Upper lobe of left lung (tissue), 6 donors: ENCODE results near the gene MRPL37. TPM values are rescaled to one million over a fixed set of nuclear protein-coding genes. Genes with fewer than 3 reads are reported as not detected.

Source experiments
- ATAC-seq, 2 donors: fragments of 200-7000 bp; cut with Tn5 transposase; one replicate each; pipeline ENCODE4 v1.9.1; 2022; ENCODE audit warnings: mild to moderate bottlenecking in 2 of 2, moderate library complexity in 2 of 2; ENCODE audit not compliant: low FRiP score in 2 of 2
- DNase-seq, 2 donors: peaks; one replicate each; pipeline ENCODE4 v3.0.0-alpha.2; 2019 to 2020
- H3K27ac ChIP-seq, 4 donors: fragments of 200-600 bp; sonication (generic); one replicate each; pipeline ENCODE4 v1.5.1; 2016 to 2019
- H3K27me3 ChIP-seq, 4 donors: fragments of 200-600 bp; sonication (generic); one replicate each; pipeline ENCODE4 v1.5.1; 2017 to 2019
- H3K36me3 ChIP-seq, 4 donors: fragments of 200-600 bp; sonication (generic); one replicate each; pipeline ENCODE4 v1.5.1; 2016 to 2019
- H3K4me1 ChIP-seq, 4 donors: fragments of 200-600 bp; sonication (generic); one replicate each; pipeline ENCODE4 v1.5.1; 2018 to 2019
- H3K4me3 ChIP-seq, 4 donors: fragments of 200-600 bp; sonication (generic); one replicate each; pipeline ENCODE4 v1.5.1; 2017 to 2019; ENCODE audit warnings: mild to moderate bottlenecking in 2 of 4, moderate library complexity in 1 of 4
- H3K9me3 ChIP-seq, 4 donors: fragments of 200-600 bp; sonication (generic); one replicate each; pipeline ENCODE4 v1.5.1; 2018 to 2019
- EP300 ChIP-seq, 4 donors: sonication (generic); formaldehyde crosslinking; IDR thresholded peaks; one replicate each; pipeline ENCODE4 v1.5.1; 2017; ENCODE audit warnings: antibody characterized with exemption in 4 of 4, control low read depth in 2 of 4
- POLR2A ChIP-seq, 4 donors: fragments of 450-650 bp; IDR thresholded peaks; one replicate each; pipeline ENCODE4 v1.5.1; 2016 to 2017; ENCODE audit warnings: antibody characterized with exemption in 4 of 4, mild to moderate bottlenecking in 2 of 4
- POLR2AphosphoS5 ChIP-seq, 2 donors: sonication (generic); formaldehyde crosslinking; IDR thresholded peaks; one replicate each; pipeline ENCODE4 v1.5.1; 2017; ENCODE audit warnings: antibody characterized with exemption in 2 of 2
- WGBS, 2 donors: methylation state at CpG; one replicate each; pipeline ENCODE4 v1.1.5; 2017 to 2018; 5-methylcytosine and 5-hydroxymethylcytosine counted together
- total RNA-seq, 6 donors: library from RNA; depleted of rRNA in 4 of 6; stranded (reverse); fragments of >200 nt in 4 of 6; gene quantifications; one replicate each; pipeline versions ENCODE4 v1.1.0 to v1.2.1, GENCODE V29; 2016 to 2021
- TF ChIP-seq, protein P1 (sequence below), 6 experiments: fragments of 450-650 bp in 4 of 6; fragments of 200-600 bp in 2 of 6; sonication (generic) in 2 of 6; IDR thresholded peaks; one replicate each; pipeline ENCODE4 v1.5.1; 2016 to 2019; ENCODE audit warnings: antibody characterized with exemption in 6 of 6
- donor health status: DM: no; HTN: no; CAD: no; lungs with moderate emphysema.
- donor health status: DM: no; HTN: yes; CAD: no; lungs with severe emphysema.

MRPL37 gene
- total RNA-seq, 6 donors from 2014 or later, result 33.2 to 58.2 (median 47.0) TPM

DNA sequence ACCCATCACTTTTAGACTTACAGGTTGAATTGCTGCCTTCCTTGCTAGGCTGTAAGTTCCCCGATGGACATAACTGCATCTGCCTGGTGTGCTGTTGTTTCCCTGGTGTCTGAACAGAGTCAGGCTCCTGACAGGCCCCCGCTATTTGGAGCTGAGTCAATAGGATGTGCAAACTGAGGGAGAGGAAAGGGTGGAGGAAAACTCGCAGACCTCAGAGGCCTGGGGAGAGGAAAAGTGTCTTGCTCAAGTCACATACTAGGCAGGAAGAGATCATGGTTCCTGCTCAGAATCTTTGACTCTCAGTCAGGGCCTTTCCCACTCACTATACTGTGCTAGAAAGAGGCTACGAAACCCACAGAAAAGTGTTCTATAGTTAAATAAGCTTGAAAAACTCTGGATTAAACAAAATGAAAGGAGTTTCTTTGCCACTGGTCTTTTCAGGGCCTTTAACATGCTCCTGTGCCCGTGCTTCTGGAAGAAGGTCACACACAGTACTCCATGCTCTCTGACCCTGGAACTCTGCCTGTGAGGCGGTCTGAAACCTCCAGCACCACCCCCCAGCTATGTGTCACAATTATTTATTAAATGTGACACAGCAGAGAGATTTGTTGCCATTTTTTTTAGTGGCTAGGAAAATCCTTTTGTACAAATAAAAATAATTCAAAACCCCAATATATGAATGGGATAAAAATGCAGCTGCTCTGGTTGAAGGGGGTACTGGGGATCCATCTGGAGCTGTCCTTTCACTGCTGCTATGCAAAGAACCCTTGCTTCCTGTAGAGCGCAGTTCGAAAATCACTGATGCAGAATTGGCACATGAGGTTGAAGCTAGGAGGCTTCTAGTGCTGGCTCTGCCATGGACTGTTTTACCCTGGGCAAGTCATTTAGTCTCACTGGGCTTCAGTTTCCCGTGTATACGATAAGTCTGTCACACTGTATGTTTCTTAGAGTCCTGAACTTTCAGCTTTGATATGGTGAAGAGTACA is 27.1 kb upstream of the MRPL37 start:
- Histone ChIP-seq H3K27ac (no peak overlapping the region), H3K4me3 (no peak overlapping the region), H3K36me3 (no peaks in the 10 kb centered on the region), H3K4me1 (no peaks in the 10 kb centered on the region), H3K27me3 (no peaks in the 10 kb centered on the region), H3K9me3 (no peaks in the 10 kb centered on the region)
- ATAC-seq, result no peak
- TF ChIP-seq, protein P1, sequence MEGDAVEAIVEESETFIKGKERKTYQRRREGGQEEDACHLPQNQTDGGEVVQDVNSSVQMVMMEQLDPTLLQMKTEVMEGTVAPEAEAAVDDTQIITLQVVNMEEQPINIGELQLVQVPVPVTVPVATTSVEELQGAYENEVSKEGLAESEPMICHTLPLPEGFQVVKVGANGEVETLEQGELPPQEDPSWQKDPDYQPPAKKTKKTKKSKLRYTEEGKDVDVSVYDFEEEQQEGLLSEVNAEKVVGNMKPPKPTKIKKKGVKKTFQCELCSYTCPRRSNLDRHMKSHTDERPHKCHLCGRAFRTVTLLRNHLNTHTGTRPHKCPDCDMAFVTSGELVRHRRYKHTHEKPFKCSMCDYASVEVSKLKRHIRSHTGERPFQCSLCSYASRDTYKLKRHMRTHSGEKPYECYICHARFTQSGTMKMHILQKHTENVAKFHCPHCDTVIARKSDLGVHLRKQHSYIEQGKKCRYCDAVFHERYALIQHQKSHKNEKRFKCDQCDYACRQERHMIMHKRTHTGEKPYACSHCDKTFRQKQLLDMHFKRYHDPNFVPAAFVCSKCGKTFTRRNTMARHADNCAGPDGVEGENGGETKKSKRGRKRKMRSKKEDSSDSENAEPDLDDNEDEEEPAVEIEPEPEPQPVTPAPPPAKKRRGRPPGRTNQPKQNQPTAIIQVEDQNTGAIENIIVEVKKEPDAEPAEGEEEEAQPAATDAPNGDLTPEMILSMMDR (IDR thresholded peaks at IDR 0.05), result no peak
- 73 to 76% methylated on average over 10 of the region's 10 CpGs for WGBS, 2 donors
- no peak for DNase-seq

GRCh38 chr1:54173681-54174080 is 26.3 kb upstream of the MRPL37 start:
- ATAC-seq, result no peak

DNA sequence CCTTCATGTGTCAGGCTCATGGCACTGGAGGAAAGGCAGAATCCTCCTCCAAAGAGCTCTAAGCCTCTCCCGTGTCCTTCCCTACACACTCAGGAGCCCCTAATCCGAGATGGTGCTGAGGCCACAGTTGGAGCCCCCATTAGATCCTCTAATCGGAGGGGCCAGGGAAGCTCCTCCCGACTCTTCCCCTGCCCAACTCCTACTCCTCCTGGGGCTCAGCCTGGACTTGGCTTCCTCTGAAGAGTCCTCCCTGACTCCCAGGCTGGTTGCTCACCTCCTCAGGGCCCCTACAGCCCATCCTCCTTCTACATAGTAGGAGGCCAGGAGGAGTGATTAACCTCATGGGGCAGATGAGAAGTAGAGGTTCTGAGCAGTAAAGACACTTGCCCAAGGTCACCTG is 25.9 kb upstream of the MRPL37 start:
- H3K27me3 ChIP-seq, result no peaks in the 10 kb centered on the region
- no peak overlapping the region for H3K4me3 ChIP-seq
- peaks cover 0 to 6% (median 2%) of the 10 kb centered on the region in 4 donors for H3K36me3 ChIP-seq
- no peak for ATAC-seq
- no peak for TF ChIP-seq POLR2A (IDR thresholded peaks at IDR 0.05)
- no peak for TF ChIP-seq EP300 (IDR thresholded peaks at IDR 0.05)
- TF ChIP-seq, protein P1 (IDR thresholded peaks at IDR 0.05), result no peak
- no peak for TF ChIP-seq POLR2AphosphoS5 (IDR thresholded peaks at IDR 0.05)
- DNase-seq, result no peak
- no peaks in the 10 kb centered on the region for H3K9me3 ChIP-seq
- 97 to 98% methylated on average over 4 of the region's 4 CpGs for WGBS, 2 donors
- no peaks in the 10 kb centered on the region for H3K4me1 ChIP-seq
- no peak overlapping the region for H3K27ac ChIP-seq

More at GRCh38 chr1:54173681-54174080, 26.3 kb upstream of the MRPL37 start:
- Histone ChIP-seq H3K36me3 (peaks cover 0 to 5% (median under 1%) of the 10 kb centered on the region in 4 donors), H3K9me3 (no peaks in the 10 kb centered on the region), H3K27me3 (no peaks in the 10 kb centered on the region), H3K4me3 (no peak overlapping the region), H3K27ac (no peak overlapping the region), H3K4me1 (no peaks in the 10 kb centered on the region)
- no peak for DNase-seq
- no peak for TF ChIP-seq EP300 (IDR thresholded peaks at IDR 0.05)
- TF ChIP-seq, protein P1 (IDR thresholded peaks at IDR 0.05), result no peak
- TF ChIP-seq POLR2A (IDR thresholded peaks at IDR 0.05), result no peak
- TF ChIP-seq POLR2AphosphoS5 (IDR thresholded peaks at IDR 0.05), result no peak
- 66 to 73% methylated on average over 8 to 9 of the region's 9 CpGs for WGBS, 2 donors

DNA sequence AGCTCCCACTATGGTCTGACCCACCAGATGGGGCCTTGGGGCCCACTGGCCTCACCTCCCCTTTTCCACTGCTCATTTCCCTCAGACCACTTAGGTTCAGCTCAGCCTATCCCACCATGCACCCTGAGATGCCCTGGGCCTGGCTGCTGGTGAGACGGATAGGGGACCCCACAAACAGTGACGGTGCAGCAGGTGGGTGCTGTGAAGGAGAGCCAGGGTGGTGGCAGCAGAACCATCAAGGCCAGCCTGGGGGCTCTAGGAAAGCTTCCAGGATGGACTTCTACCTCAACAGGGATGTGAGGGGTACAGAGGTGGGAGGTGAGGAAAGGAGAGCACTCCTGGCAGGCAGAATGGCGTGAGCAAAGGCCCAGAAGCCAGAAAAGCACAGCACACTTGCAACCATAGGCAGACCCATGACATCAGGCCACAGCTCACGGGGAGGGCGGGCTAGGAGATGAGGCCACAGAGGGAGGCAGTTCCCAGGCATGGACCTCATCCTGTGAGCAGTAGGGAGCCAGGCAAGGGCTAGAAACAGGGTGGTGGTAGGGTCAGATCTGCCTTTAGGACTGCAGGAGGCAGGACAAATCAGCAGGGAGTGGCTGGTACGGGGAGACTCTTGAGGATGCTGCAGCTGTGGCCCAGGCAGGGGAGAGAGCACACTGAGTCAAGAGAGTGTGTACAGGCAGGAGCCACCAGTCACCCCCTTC is 23.2 kb upstream of the MRPL37 start:
- peaks cover 0 to 10% (median 4%) of the 10 kb centered on the region in 4 donors for H3K36me3 ChIP-seq
- 95 to 97% methylated on average over 6 of the region's 6 CpGs for WGBS, 2 donors

DNA sequence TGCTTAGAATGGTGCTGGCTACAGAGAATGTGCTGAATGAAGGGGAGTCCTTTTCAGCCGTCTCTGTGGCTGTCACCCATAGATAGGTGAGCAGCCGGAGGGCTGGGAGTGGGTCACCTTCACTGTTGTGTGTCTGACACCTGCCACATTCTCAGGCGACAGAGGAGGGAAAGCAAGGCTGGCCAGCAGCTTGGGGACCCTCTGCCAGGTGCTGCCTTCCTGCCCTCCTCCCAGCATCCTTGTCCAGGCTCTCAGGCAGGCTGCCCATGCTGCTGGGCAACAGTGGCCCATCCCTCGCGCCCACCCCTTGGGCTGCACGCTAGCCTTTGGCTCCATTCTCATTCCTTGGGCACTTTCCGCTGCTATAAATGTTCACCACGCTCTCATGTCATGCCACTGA is 22.2 kb upstream of the MRPL37 start:
- Histone ChIP-seq H3K36me3 (peaks cover 0 to 10% (median 4%) of the 10 kb centered on the region in 4 donors), H3K4me3 (no peak overlapping the region), H3K9me3 (no peaks in the 10 kb centered on the region), H3K4me1 (no peaks in the 10 kb centered on the region), H3K27me3 (no peaks in the 10 kb centered on the region), H3K27ac (no peak overlapping the region)
- TF ChIP-seq, protein P1 (IDR thresholded peaks at IDR 0.05), result no peak
- TF ChIP-seq EP300 (IDR thresholded peaks at IDR 0.05), result no peak
- no peak for TF ChIP-seq POLR2AphosphoS5 (IDR thresholded peaks at IDR 0.05)
- WGBS, 2 donors, result 91 to 92% methylated on average over 8 of the region's 8 CpGs
- DNase-seq, result peak in 1 of 2 donors; percentile 47
- ATAC-seq, result no peak

More for the DNA sequence above, 23.2 kb upstream of the MRPL37 start:
- Histone ChIP-seq H3K27ac (no peak overlapping the region), H3K9me3 (no peaks in the 10 kb centered on the region), H3K4me3 (no peak overlapping the region), H3K4me1 (no peaks in the 10 kb centered on the region), H3K27me3 (no peaks in the 10 kb centered on the region)
- TF ChIP-seq POLR2A (IDR thresholded peaks at IDR 0.05), result no peak
- no peak for TF ChIP-seq POLR2AphosphoS5 (IDR thresholded peaks at IDR 0.05)
- no peak for TF ChIP-seq EP300 (IDR thresholded peaks at IDR 0.05)
- ATAC-seq, result no peak
- DNase-seq, result peak in 1 of 2 donors; percentile 16
